ENCODE results near the gene AP1G2.

DNA sequence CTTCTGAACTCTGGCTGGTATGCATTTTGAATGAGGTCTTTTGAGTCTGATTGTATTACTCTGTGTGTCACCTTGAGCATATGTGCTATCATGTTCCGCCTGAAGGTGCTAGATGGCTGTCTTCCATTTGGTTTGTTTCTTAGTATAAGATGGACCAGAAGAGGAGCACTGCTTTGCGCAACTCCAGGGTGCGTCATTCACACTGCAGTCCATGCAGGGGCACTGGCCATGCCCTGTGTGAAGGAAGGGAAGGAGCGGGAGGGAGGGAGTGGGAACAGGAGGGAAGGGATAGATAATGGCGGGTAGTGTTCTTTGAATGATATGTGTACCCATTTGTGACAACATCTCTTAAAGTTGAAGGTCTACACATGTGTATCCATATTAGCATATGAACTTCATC lies 24.2 kb downstream of the AP1G2 start:
- TF ChIP-seq, protein P1, sequence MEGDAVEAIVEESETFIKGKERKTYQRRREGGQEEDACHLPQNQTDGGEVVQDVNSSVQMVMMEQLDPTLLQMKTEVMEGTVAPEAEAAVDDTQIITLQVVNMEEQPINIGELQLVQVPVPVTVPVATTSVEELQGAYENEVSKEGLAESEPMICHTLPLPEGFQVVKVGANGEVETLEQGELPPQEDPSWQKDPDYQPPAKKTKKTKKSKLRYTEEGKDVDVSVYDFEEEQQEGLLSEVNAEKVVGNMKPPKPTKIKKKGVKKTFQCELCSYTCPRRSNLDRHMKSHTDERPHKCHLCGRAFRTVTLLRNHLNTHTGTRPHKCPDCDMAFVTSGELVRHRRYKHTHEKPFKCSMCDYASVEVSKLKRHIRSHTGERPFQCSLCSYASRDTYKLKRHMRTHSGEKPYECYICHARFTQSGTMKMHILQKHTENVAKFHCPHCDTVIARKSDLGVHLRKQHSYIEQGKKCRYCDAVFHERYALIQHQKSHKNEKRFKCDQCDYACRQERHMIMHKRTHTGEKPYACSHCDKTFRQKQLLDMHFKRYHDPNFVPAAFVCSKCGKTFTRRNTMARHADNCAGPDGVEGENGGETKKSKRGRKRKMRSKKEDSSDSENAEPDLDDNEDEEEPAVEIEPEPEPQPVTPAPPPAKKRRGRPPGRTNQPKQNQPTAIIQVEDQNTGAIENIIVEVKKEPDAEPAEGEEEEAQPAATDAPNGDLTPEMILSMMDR (IDR thresholded peaks at IDR 0.05), result no peak
- TF ChIP-seq POLR2A (IDR thresholded peaks at IDR 0.05) (no peak), POLR2AphosphoS5 (IDR thresholded peaks at IDR 0.05) (no peak)
